CD4-positive, alpha-beta memory T cell (primary cell): ENCODE results near the gene MRPS7. TPM values are rescaled to one million over a fixed set of nuclear protein-coding genes. Genes with fewer than 3 reads are reported as not detected.
"Not testable (repeated sequence)": the region's sequence is repeated elsewhere in the genome, so short reads cannot be mapped to it uniquely, and the experiment has no call there.

Experiments
- CTCF ChIA-PET: fragments of 350-600 bp; sonication (Branson Sonifier 250); formaldehyde crosslinking; loops from one replicate; lab custom pipeline; 2021; ENCODE audit warnings: inconsistent platforms; ENCODE audit not compliant: partially characterized antibody; lab: Charles Lee
- POLR2A ChIA-PET: fragments of 350-600 bp; sonication (Branson Sonifier 250); formaldehyde crosslinking; loops from one replicate; lab custom pipeline; 2021; ENCODE audit not compliant: partially characterized antibody; lab: Charles Lee
- DNase-seq, 5 donors: peaks; one replicate each; pipeline versions ENCODE4 v3.0.0 to v3.0.0-alpha.2; 2020 to 2022; ENCODE audit warnings: mixed read lengths in 1 of 5
- H3K27ac ChIP-seq: one replicate; pipeline ENCODE4 v1.7.0; 2013; ENCODE audit warnings: low read depth, low read length
- H3K27me3 ChIP-seq: 2 replicates; pipeline ENCODE4 v1.7.0; 2013; ENCODE audit warnings: mild to moderate bottlenecking, low read length, moderate library complexity; ENCODE audit not compliant: insufficient read depth
- H3K36me3 ChIP-seq: 2 replicates; pipeline ENCODE4 v1.7.0; 2013; ENCODE audit warnings: mild to moderate bottlenecking, low read length, moderate library complexity; ENCODE audit not compliant: insufficient read depth
- H3K4me1 ChIP-seq: 2 replicates; pipeline ENCODE4 v1.7.0; 2013; ENCODE audit warnings: mild to moderate bottlenecking, low read length, moderate library complexity; ENCODE audit not compliant: insufficient read depth
- H3K4me3 ChIP-seq, 2 donors: one replicate each; pipeline ENCODE4 v1.7.0; 2013; ENCODE audit warnings: low read length in 2 of 2, mild to moderate bottlenecking in 1 of 2
- H3K9me3 ChIP-seq, 2 donors: one replicate each; pipeline ENCODE4 v1.7.0; 2013; ENCODE audit warnings: low read length in 2 of 2, control low read depth in 1 of 2; ENCODE audit not compliant: control insufficient read depth in 1 of 2
- H3K27ac Mint-ChIP-seq, 7 donors: one replicate each; pipeline ENCODE4 v1.8.0; 2020 to 2021; ENCODE audit warnings: mixed read lengths in 7 of 7, mild to moderate bottlenecking in 6 of 7, inconsistent platforms in 3 of 7, moderate library complexity in 3 of 7
- H3K27me3 Mint-ChIP-seq, 2 donors: one replicate each; pipeline ENCODE4 v1.8.0; 2020 to 2021; ENCODE audit warnings: mixed read lengths in 2 of 2
- H3K36me3 Mint-ChIP-seq, 2 donors: one replicate each; pipeline ENCODE4 v1.8.0; 2020 to 2021; ENCODE audit warnings: mixed read lengths in 2 of 2, inconsistent platforms in 1 of 2, mild to moderate bottlenecking in 1 of 2
- H3K4me1 Mint-ChIP-seq, 4 donors: one replicate each; pipeline ENCODE4 v1.8.0; 2020 to 2021; ENCODE audit warnings: mixed read lengths in 4 of 4, mild to moderate bottlenecking in 1 of 4
- H3K4me3 Mint-ChIP-seq, 8 donors: one replicate each; pipeline ENCODE4 v1.8.0; 2020 to 2021; ENCODE audit warnings: mixed read lengths in 8 of 8, mild to moderate bottlenecking in 7 of 8, moderate library complexity in 6 of 8, inconsistent platforms in 3 of 8
- H3K9me3 Mint-ChIP-seq, 8 donors: one replicate each; pipeline ENCODE4 v1.8.0; 2020 to 2021; ENCODE audit warnings: mixed read lengths in 8 of 8, mild to moderate bottlenecking in 5 of 8, inconsistent platforms in 3 of 8, moderate library complexity in 1 of 8
- intact Hi-C: fragments of 100-400 bp; cut with micrococcal nuclease; formaldehyde crosslinking; loops from one replicate; pipeline ENCODE4 v1.15.1; 2023
- polyA plus RNA-seq, 2 donors: library from polyadenylated mRNA; unstranded; fragments of 300-500 nt; fragmentation: Illumina TruSeq; gene quantifications; one replicate each; pipeline ENCODE4 v1.2.3, GENCODE V29; 2021
- total RNA-seq, 2 experiments: library from RNA; stranded (reverse); gene quantifications; one replicate each; pipeline ENCODE4 v1.2.3, GENCODE V29; 2021

The MRPS7 gene
- total and polyA plus RNA-seq, 4 experiments from 2014 or later, result 34.1 to 150 (median 71.7) TPM

DNA sequence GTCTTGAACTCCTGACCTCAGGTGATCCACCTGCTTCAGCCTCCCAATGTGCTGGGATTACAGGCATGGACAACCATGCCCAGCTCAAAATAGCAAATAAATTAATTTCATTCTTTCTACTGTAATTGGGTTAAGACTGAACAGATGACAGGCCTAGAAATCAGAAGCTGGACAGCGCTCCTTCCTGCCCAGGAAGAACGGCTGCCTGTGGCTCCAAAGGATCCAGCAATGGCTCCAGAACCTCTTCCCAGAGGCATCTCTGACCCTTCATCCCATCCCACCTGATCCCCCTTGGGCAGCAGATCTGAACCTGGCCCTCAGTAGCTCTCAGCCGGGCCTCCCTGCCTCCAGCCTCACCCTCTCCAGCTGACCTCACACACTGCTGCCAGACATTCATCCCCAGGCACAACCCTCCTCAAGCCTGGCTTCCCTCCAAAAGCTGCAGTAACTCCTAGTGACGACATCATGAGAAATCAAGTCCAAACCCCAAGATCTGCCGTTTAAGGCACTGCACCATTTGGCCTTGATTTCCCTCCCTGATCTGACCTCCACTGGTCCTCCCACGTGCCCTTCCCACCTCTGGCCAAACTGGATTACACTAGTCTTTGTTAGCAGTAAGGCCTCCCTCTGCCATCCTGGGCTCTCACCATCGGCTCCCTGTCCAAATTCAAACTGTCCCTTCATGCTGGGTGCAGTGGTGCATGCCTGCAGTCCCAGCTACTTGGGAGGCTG lies 12.5 kb downstream of the MRPS7 start:
- H3K9me3 ChIP-seq, result no peaks in the 10 kb centered on the region
- peaks cover 0 to 11% of the 10 kb centered on the region in 2 donors for H3K36me3 Mint-ChIP-seq
- DNase-seq, result no peak
- H3K27me3 Mint-ChIP-seq, result no peaks in the 10 kb centered on the region
- intact Hi-C loops, result no loop called here
- H3K27me3 ChIP-seq, result no peaks in the 10 kb centered on the region
- peak overlapping the region; percentile 3 to 86 (median 68) for H3K27ac Mint-ChIP-seq
- peaks cover 27% of the 10 kb centered on the region for H3K4me1 ChIP-seq
- peaks cover 7% of the 10 kb centered on the region for H3K36me3 ChIP-seq
- H3K4me1 Mint-ChIP-seq, result peaks cover 8 to 32% (median 19%) of the 10 kb centered on the region in 4 donors
- peak overlapping the region in 3 of 8 donors; percentile 25 to 53 (median 25) for H3K4me3 Mint-ChIP-seq
- no peak overlapping the region for H3K4me3 ChIP-seq
- CTCF ChIA-PET, result interaction anchor here (0.6 to 1.9 kb wide), 2 partner anchors 16 to 160 kb away, joined by 3 to 5 read pairs; no protein-coding TSS in a partner anchor
- no peaks in the 10 kb centered on the region for H3K9me3 Mint-ChIP-seq
- POLR2A ChIA-PET, result interaction anchor here (0.6 to 6.3 kb wide), 4 partner anchors 12 to 309 kb away, joined by 4 to 193 read pairs (median 82); partner anchors contain the start of genes GGA3, MRPS7 and SLC25A19
- no peak overlapping the region for H3K27ac ChIP-seq

- DNase-seq, result no peak
- Mint-ChIP-seq H3K36me3 (peaks cover 5 to 16% of the 10 kb centered on the region in 2 donors), H3K9me3 (no peaks in the 10 kb centered on the region), H3K4me3 (no peak overlapping the region), H3K4me1 (peaks cover 0 to 14% (median 4%) of the 10 kb centered on the region in 4 donors), H3K27ac (no peak overlapping the region), H3K27me3 (no peaks in the 10 kb centered on the region)
- no peaks in the 10 kb centered on the region for H3K27me3 ChIP-seq
- H3K4me3 ChIP-seq, result no peak overlapping the region
- H3K27ac ChIP-seq, result no peak overlapping the region
- no peaks in the 10 kb centered on the region for H3K9me3 ChIP-seq
- CTCF ChIA-PET, result interaction anchor here (2.2 kb wide), 1 partner anchor 12 kb away, joined by 5 read pairs; the partner anchor contains the start of gene SLC25A19
- intact Hi-C loops, result no loop called here
- peaks cover 6% of the 10 kb centered on the region for H3K4me1 ChIP-seq
- peaks cover 14% of the 10 kb centered on the region for H3K36me3 ChIP-seq
- POLR2A ChIA-PET, result interaction anchor here (2.0 kb wide), 1 partner anchor 12 kb away, joined by 14 read pairs; the partner anchor contains the start of gene SLC25A19
Observed at GRCh38 chr17:75277664-75278071, 16.0 kb downstream of the MRPS7 start.

- H3K4me3 Mint-ChIP-seq, H3K27ac ChIP-seq, H3K9me3 Mint-ChIP-seq, H3K4me3 ChIP-seq, H3K4me1 ChIP-seq, H3K9me3 ChIP-seq, DNase-seq, H3K27ac Mint-ChIP-seq, H3K4me1 Mint-ChIP-seq, H3K27me3 Mint-ChIP-seq, intact Hi-C loops, H3K27me3 ChIP-seq, CTCF ChIA-PET: not testable (repeated sequence)
- POLR2A ChIA-PET, result interaction anchor here (0.5 to 2.1 kb wide), 2 partner anchors 9 to 220 kb away, joined by 3 to 10 read pairs; partner anchors contain the start of gene SLC25A19
- peaks cover 14% of the 10 kb centered on the region for H3K36me3 ChIP-seq
- peaks cover 10 to 13% of the 10 kb centered on the region in 2 donors for H3K36me3 Mint-ChIP-seq
Observed at GRCh38 chr17:75280189-75280588, 18.5 kb downstream of the MRPS7 start.

DNA sequence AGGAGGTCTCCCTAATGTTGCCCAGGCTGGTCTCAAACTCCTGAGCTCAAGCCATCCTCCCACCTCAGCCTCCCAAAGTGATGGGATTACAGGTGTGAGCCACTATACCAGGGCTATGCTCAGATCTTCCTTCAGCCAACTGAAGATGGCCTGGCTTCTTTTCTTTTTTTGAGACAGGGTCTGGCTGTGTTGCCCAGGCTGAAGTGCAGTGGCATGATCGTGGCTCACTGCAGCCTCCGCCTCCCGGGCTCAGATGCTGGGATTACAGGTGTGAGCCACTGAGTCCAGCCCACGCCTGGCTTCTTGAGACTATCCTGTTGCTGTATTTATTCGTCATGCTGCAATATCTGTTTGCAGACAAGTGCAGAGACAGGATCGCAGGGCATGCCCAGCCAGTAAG lies 23.4 kb downstream of the MRPS7 start:
- CTCF ChIA-PET, result no interaction called here
- DNase-seq, result no peak
- peaks cover 4 to 27% (median 12%) of the 10 kb centered on the region in 4 donors for H3K4me1 Mint-ChIP-seq
- H3K36me3 Mint-ChIP-seq, result peaks cover 20 to 33% of the 10 kb centered on the region in 2 donors
- H3K4me3 Mint-ChIP-seq, result no peak overlapping the region
- peak overlapping the region in 1 of 7 donors; percentile 72 for H3K27ac Mint-ChIP-seq
- Histone ChIP-seq H3K4me1 (peaks cover 8% of the 10 kb centered on the region), H3K9me3 (no peaks in the 10 kb centered on the region), H3K4me3 (no peak overlapping the region), H3K27me3 (no peaks in the 10 kb centered on the region), H3K27ac (no peak overlapping the region), H3K36me3 (peaks cover 14% of the 10 kb centered on the region)
- no peaks in the 10 kb centered on the region for H3K27me3 Mint-ChIP-seq
- intact Hi-C loops, result no loop called here
- POLR2A ChIA-PET, result interaction anchor here (2.4 to 2.6 kb wide), 2 partner anchors 13 to 23 kb away, joined by 8 to 17 read pairs; partner anchors contain the start of genes GGA3, MIF4GD and MRPS7
- H3K9me3 Mint-ChIP-seq, result no peaks in the 10 kb centered on the region

GRCh38 chr17:75287221-75287620 lies 25.5 kb downstream of the MRPS7 start:
- Mint-ChIP-seq H3K4me1 (peaks cover 4 to 31% (median 14%) of the 10 kb centered on the region in 4 donors), H3K4me3 (peak overlapping the region in 2 of 8 donors; percentile 15 to 39), H3K36me3 (peaks cover 15 to 29% of the 10 kb centered on the region in 2 donors), H3K27ac (peak overlapping the region in 3 of 7 donors; percentile 12 to 98 (median 19)), H3K27me3 (no peaks in the 10 kb centered on the region), H3K9me3 (no peaks in the 10 kb centered on the region)
- ChIA-PET CTCF (no interaction called here), POLR2A (interaction anchor here (1.0 to 2.4 kb wide), 2 partner anchors 15 to 39 kb away, joined by 3 to 17 read pairs; partner anchors contain the start of gene MIF4GD)
- Histone ChIP-seq H3K9me3 (no peaks in the 10 kb centered on the region), H3K4me3 (no peak overlapping the region), H3K4me1 (peaks cover 12% of the 10 kb centered on the region), H3K27me3 (no peaks in the 10 kb centered on the region), H3K36me3 (peaks cover 7% of the 10 kb centered on the region), H3K27ac (no peak overlapping the region)
- intact Hi-C loops, result no loop called here
- no peak for DNase-seq

DNA sequence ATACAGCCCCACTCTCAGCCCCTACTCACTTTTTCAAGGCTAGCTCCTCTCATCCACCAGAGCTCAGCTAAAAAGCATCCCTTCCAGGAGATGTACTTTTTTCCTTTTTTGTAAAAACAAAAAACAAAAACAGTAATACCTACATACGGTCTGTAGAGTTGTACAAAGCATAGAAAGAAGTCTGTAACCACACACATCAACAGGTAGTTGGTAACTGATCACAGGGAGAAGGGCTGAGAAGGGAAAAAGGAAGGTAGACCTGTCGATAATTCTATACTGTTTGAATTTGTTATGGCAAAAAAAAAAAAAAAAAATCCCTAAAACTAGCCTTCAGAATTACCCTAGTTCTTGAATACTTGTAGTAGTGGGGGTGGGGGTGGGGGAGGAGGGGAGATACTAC lies 26.7 kb downstream of the MRPS7 start:
- Mint-ChIP-seq H3K4me3 (peak overlapping the region; percentile 98 to 100 (median 100)), H3K27me3 (no peaks in the 10 kb centered on the region), H3K27ac (peak overlapping the region; percentile 98 to 100 (median 100)), H3K4me1 (peaks cover 4 to 31% (median 14%) of the 10 kb centered on the region in 4 donors), H3K36me3 (peaks cover 13 to 27% of the 10 kb centered on the region in 2 donors), H3K9me3 (no peaks in the 10 kb centered on the region)
- H3K27me3 ChIP-seq, result no peaks in the 10 kb centered on the region
- peak overlapping the region; percentile 79 for H3K27ac ChIP-seq
- peaks cover 7% of the 10 kb centered on the region for H3K36me3 ChIP-seq
- no peaks in the 10 kb centered on the region for H3K9me3 ChIP-seq
- DNase-seq, result no peak
- intact Hi-C loops, result loop anchor here (2.0 kb wide), 1 partner anchor 228 kb away; the partner anchor contains the start of gene TSEN54
- H3K4me3 ChIP-seq, result peak overlapping the region in 1 of 2 donors; percentile 96
- H3K4me1 ChIP-seq, result peaks cover 12% of the 10 kb centered on the region
- POLR2A ChIA-PET, result interaction anchor here (0.8 to 3.9 kb wide), 20 partner anchors 8 to 492 kb away, joined by 3 to 148 read pairs (median 9); partner anchors contain the start of genes GGA3, GRB2, LLGL2 and MIF4GD
- CTCF ChIA-PET, result interaction anchor here (1.0 to 3.5 kb wide), 8 partner anchors 18 to 573 kb away, joined by 3 to 59 read pairs (median 6); partner anchors contain the start of genes GRB2 and MIF4GD
